GM23338 (cell line): ENCODE results near the gene LAT. TPM values are rescaled to one million over a fixed set of nuclear protein-coding genes. Genes with fewer than 3 reads are reported as not detected.

Experiments
- ATAC-seq: fragments of 200-7000 bp; cut with Tn5 transposase; 3 replicates; pipeline ENCODE4 v1.9.1; 2020
- DNase-seq: peaks from one replicate; pipeline ENCODE4 v3.0.0-alpha.2; 2015; ENCODE audit warnings: low spot score
- H2AFZ ChIP-seq: fragments of 200-600 bp; sonication (generic); 2 replicates; pipeline ENCODE4 v1.8.0; 2016; ENCODE audit warnings: antibody characterized with exemption, mild to moderate bottlenecking, moderate library complexity
- H3F3A ChIP-seq: fragments of 200-600 bp; sonication (generic); replicated peaks from 2 replicates; pipeline ENCODE4 v1.8.0; 2017; ENCODE audit warnings: antibody characterized with exemption, mixed run types, low read depth
- H3K27ac ChIP-seq: fragments of 200-600 bp; sonication (generic); 2 replicates; pipeline ENCODE4 v1.6.1; 2016; ENCODE audit warnings: low read depth
- H3K27me3 ChIP-seq: fragments of 200-600 bp; sonication (generic); 2 replicates; pipeline ENCODE4 v1.8.0; 2016; ENCODE audit warnings: mild to moderate bottlenecking, mixed run types, moderate library complexity; ENCODE audit not compliant: insufficient read depth
- H3K36me3 ChIP-seq: fragments of 200-600 bp; sonication (generic); 2 replicates; pipeline ENCODE4 v1.8.0; 2016; ENCODE audit warnings: mild to moderate bottlenecking; ENCODE audit not compliant: insufficient read depth
- H3K4me1 ChIP-seq: fragments of 200-600 bp; sonication (generic); 2 replicates; pipeline ENCODE4 v1.8.0; 2016; ENCODE audit warnings: mild to moderate bottlenecking, moderate library complexity; ENCODE audit not compliant: insufficient read depth
- H3K4me2 ChIP-seq: fragments of 200-600 bp; sonication (generic); 2 replicates; pipeline ENCODE4 v1.7.1; 2017; ENCODE audit warnings: mixed run types
- H3K4me3 ChIP-seq: fragments of 200-600 bp; sonication (generic); 2 replicates; pipeline ENCODE4 v1.6.1; 2016; ENCODE audit warnings: mixed run types
- H3K79me2 ChIP-seq: fragments of 200-600 bp; sonication (generic); replicated peaks from 2 replicates; pipeline ENCODE4 v1.8.0; 2017; ENCODE audit warnings: mild to moderate bottlenecking; ENCODE audit not compliant: insufficient read depth
- H3K9me2 ChIP-seq: fragments of 200-600 bp; sonication (generic); 2 replicates; pipeline ENCODE4 v1.8.0; 2017; ENCODE audit not compliant: insufficient read depth
- H4K20me1 ChIP-seq: fragments of 200-600 bp; sonication (generic); replicated peaks from 2 replicates; pipeline ENCODE4 v1.8.0; 2017; ENCODE audit warnings: mild to moderate bottlenecking; ENCODE audit not compliant: insufficient read depth
- H3K27ac Mint-ChIP-seq: 2 replicates; pipeline ENCODE4 v1.8.0; 2020; ENCODE audit warnings: inconsistent platforms, mild to moderate bottlenecking, moderate library complexity, mixed read lengths
- H3K27me3 Mint-ChIP-seq: 3 replicates; pipeline ENCODE4 v1.8.0; 2022; ENCODE audit warnings: low read depth, mild to moderate bottlenecking, moderate library complexity, mixed read lengths, inconsistent platforms; ENCODE audit not compliant: insufficient read depth, poor library complexity
- H3K36me3 Mint-ChIP-seq: 3 replicates; pipeline ENCODE4 v1.8.0; 2021; ENCODE audit warnings: low read depth, mild to moderate bottlenecking, inconsistent platforms, moderate library complexity, mixed read lengths
- H3K4me1 Mint-ChIP-seq: 3 replicates; pipeline ENCODE4 v1.8.0; 2020; ENCODE audit warnings: mild to moderate bottlenecking, inconsistent platforms, mixed read lengths
- H3K4me3 Mint-ChIP-seq: 3 replicates; pipeline ENCODE4 v1.8.0; 2021; ENCODE audit warnings: moderate library complexity, mild to moderate bottlenecking, inconsistent platforms, mixed read lengths
- H3K9me3 Mint-ChIP-seq: 3 replicates; pipeline ENCODE4 v1.8.0; 2020; ENCODE audit warnings: moderate library complexity, mild to moderate bottlenecking, inconsistent platforms, mixed read lengths
- POLR2AphosphoS5 ChIP-seq: IDR thresholded peaks from 2 replicates; pipeline ENCODE4 v1.6.1; 2016; ENCODE audit warnings: antibody characterized with exemption, low read depth
- polyA plus RNA-seq: library from polyadenylated mRNA; unstranded; fragments of >200 nt; fragmentation: Nextera tagmentation; extraction: Ambion mirVana; gene quantifications from 2 replicates; pipeline ENCODE4 v1.2.1, GENCODE V29; 2016
- total RNA-seq: library from RNA; depleted of rRNA; stranded (reverse); fragments of >200 nt; shearing (Covaris generic); gene quantifications from 2 replicates; pipeline ENCODE4 v1.2.3, GENCODE V29; 2014
- TF ChIP-seq, protein P1 (sequence below): fragments of 250-450 bp; sonication (Bioruptor Pico); IDR thresholded peaks from 2 replicates; pipeline ENCODE4 v1.5.0; 2020; ENCODE audit warnings: mild to moderate bottlenecking, moderate library complexity
- TF ChIP-seq, protein P2 (sequence below): IDR thresholded peaks from 2 replicates; pipeline ENCODE4 v1.6.1; 2016; ENCODE audit warnings: antibody characterized with exemption

LAT gene
- total and polyA plus RNA-seq, 2 experiments from 2014 or later: 2.2 to 2.4 TPM

DNA sequence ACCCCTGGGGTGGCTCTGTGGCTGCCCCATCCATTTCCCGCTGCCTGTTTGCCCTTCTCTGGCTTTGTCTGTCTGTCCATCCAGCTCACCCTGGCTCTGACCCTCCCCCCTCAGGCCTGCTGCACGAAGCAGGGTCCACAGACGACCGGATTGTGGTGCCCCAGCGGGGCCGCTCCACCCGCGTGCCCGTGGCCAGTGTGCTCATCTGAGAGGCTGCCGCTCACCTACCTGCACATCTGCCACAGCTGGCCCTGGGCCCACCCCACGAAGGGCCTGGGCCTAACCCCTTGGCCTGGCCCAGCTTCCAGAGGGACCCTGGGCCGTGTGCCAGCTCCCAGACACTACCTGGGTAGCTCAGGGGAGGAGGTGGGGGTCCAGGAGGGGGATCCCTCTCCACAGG is 761 bp upstream of the LAT start (continued):
- TF ChIP-seq, protein P1, sequence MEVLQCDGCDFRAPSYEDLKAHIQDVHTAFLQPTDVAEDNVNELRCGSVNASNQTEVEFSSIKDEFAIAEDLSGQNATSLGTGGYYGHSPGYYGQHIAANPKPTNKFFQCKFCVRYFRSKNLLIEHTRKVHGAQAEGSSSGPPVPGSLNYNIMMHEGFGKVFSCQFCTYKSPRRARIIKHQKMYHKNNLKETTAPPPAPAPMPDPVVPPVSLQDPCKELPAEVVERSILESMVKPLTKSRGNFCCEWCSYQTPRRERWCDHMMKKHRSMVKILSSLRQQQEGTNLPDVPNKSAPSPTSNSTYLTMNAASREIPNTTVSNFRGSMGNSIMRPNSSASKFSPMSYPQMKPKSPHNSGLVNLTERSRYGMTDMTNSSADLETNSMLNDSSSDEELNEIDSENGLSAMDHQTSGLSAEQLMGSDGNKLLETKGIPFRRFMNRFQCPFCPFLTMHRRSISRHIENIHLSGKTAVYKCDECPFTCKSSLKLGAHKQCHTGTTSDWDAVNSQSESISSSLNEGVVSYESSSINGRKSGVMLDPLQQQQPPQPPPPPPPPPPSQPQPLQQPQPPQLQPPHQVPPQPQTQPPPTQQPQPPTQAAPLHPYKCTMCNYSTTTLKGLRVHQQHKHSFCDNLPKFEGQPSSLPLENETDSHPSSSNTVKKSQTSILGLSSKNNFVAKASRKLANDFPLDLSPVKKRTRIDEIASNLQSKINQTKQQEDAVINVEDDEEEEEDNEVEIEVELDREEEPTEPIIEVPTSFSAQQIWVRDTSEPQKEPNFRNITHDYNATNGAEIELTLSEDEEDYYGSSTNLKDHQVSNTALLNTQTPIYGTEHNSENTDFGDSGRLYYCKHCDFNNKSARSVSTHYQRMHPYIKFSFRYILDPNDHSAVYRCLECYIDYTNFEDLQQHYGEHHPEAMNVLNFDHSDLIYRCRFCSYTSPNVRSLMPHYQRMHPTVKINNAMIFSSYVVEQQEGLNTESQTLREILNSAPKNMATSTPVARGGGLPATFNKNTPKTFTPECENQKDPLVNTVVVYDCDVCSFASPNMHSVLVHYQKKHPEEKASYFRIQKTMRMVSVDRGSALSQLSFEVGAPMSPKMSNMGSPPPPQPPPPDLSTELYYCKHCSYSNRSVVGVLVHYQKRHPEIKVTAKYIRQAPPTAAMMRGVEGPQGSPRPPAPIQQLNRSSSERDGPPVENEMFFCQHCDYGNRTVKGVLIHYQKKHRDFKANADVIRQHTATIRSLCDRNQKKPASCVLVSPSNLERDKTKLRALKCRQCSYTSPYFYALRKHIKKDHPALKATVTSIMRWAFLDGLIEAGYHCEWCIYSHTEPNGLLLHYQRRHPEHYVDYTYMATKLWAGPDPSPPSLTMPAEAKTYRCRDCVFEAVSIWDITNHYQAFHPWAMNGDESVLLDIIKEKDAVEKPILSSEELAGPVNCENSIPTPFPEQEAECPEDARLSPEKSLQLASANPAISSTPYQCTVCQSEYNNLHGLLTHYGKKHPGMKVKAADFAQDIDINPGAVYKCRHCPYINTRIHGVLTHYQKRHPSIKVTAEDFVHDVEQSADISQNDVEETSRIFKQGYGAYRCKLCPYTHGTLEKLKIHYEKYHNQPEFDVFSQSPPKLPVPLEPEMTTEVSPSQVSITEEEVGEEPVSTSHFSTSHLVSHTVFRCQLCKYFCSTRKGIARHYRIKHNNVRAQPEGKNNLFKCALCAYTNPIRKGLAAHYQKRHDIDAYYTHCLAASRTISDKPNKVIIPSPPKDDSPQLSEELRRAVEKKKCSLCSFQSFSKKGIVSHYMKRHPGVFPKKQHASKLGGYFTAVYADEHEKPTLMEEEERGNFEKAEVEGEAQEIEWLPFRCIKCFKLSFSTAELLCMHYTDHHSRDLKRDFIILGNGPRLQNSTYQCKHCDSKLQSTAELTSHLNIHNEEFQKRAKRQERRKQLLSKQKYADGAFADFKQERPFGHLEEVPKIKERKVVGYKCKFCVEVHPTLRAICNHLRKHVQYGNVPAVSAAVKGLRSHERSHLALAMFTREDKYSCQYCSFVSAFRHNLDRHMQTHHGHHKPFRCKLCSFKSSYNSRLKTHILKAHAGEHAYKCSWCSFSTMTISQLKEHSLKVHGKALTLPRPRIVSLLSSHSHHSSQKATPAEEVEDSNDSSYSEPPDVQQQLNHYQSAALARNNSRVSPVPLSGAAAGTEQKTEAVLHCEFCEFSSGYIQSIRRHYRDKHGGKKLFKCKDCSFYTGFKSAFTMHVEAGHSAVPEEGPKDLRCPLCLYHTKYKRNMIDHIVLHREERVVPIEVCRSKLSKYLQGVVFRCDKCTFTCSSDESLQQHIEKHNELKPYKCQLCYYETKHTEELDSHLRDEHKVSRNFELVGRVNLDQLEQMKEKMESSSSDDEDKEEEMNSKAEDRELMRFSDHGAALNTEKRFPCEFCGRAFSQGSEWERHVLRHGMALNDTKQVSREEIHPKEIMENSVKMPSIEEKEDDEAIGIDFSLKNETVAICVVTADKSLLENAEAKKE (CRISPR knock-in tag): no peak
- TF ChIP-seq, protein P2, sequence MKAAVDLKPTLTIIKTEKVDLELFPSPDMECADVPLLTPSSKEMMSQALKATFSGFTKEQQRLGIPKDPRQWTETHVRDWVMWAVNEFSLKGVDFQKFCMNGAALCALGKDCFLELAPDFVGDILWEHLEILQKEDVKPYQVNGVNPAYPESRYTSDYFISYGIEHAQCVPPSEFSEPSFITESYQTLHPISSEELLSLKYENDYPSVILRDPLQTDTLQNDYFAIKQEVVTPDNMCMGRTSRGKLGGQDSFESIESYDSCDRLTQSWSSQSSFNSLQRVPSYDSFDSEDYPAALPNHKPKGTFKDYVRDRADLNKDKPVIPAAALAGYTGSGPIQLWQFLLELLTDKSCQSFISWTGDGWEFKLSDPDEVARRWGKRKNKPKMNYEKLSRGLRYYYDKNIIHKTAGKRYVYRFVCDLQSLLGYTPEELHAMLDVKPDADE: no peak
- no peak for TF ChIP-seq POLR2AphosphoS5

DNA sequence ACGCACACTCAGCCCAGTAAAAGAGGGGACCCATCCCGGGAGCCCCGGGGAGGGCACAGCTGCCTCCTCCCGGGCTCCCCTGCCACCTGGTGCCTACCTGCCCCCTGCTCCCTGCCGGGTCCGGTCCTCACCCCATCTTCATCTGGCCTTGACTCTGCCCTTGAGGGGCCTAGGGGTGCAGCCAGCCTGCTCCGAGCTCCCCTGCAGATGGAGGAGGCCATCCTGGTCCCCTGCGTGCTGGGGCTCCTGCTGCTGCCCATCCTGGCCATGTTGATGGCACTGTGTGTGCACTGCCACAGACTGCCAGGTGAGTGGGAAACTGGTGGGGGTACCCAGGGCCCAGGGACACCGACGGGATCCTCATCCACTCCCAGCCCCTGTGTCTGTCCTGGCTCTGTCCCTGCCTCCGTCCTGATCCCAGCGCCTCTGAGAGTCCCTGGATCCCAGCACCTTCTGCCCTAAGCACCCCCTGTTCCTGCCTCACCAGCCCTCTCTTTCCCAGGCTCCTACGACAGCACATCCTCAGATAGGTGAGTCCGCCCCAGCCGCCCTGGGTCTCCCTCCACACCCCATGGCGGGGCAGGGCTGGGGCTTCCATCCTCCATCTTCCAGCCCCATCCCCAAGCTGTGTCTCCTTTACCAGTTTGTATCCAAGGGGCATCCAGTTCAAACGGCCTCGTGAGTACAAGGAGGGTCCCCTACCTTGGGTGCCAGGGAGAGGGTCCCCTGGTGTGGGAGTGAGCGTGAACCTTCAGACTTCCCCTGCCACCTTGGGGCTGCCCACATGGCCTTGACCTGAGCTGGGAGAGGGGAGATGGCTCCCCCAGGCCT is 574 bp downstream of the LAT start:
- Histone ChIP-seq H4K20me1 (no peaks in the 10 kb centered on the region), H3K4me1 (no peaks in the 10 kb centered on the region), H3K27ac (no peak overlapping the region), H3K4me3 (no peak overlapping the region), H3K36me3 (0 out of 2 replicates have a peak, but pooled peaks cover 4% of the 10 kb centered on the region), H3K9me2 (no peaks in the 10 kb centered on the region), H2AFZ (no peak overlapping the region), H3F3A (no peaks in the 10 kb centered on the region), H3K79me2 (no peaks in the 10 kb centered on the region), H3K27me3 (no peaks in the 10 kb centered on the region), H3K4me2 (no peak overlapping the region)
- Mint-ChIP-seq H3K36me3 (peaks cover 44% of the 10 kb centered on the region), H3K4me3 (no peak overlapping the region), H3K9me3 (peaks cover 5% of the 10 kb centered on the region), H3K27me3 (peaks cover 16% of the 10 kb centered on the region), H3K27ac (no peak overlapping the region), H3K4me1 (no peaks in the 10 kb centered on the region)
- no peak for DNase-seq
- TF ChIP-seq, protein P1 (CRISPR knock-in tag): no peak
- TF ChIP-seq, protein P2: no peak
- ATAC-seq: no peak
